ENCODE data around the gene CDK17. TPM values are rescaled to one million over a fixed set of nuclear protein-coding genes. Genes with fewer than 3 reads are reported as not detected.

CDK17 gene
- total RNA-seq, 1 donor from 2014 or later = 42.8 TPM

DNA sequence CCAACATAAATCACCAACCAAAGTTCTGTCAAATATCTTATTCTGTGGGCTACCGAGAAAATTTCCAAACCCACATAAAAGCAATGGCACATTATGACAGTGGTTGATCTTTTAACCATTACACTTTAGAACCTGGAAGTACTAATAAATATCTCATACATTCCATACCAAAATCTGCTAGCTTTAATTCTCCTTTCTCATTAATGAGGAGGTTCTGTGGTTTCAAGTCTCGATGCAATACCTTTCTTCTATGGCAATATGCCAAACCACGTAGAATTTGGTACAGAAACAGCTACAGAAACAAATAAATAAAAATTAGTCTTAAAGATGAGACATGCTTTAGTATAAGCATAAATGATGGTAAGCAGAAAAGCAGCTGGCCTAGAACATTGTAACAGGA is 105.4 kb downstream of the CDK17 start:
- H3K27ac ChIP-seq (ENCODE audit: low read depth, low read length) = no peak overlapping the region
- no peak overlapping the region for H3K9ac ChIP-seq (ENCODE audit: low read depth in 1 of 3, low read length in 3 of 3)
- H3K4me3 ChIP-seq (ENCODE audit: low read length in 3 of 3) = no peak overlapping the region
- no peaks in the 10 kb centered on the region for H3K9me3 ChIP-seq (ENCODE audit: control insufficient read depth in 3 of 3, low read length in 3 of 3)
- no peaks in the 10 kb centered on the region for H3K4me1 ChIP-seq (ENCODE audit: control insufficient read depth in 3 of 3, insufficient read depth in 3 of 3, low read length in 3 of 3)
- no peaks in the 10 kb centered on the region for H3K27me3 ChIP-seq (ENCODE audit: control insufficient read depth in 3 of 3, insufficient read depth in 3 of 3, low read length in 3 of 3)
- peaks cover 0 to 12% (median 8%) of the 10 kb centered on the region in 3 donors for H3K36me3 ChIP-seq (ENCODE audit: control insufficient read depth in 3 of 3, insufficient read depth in 3 of 3, low read length in 3 of 3)

DNA sequence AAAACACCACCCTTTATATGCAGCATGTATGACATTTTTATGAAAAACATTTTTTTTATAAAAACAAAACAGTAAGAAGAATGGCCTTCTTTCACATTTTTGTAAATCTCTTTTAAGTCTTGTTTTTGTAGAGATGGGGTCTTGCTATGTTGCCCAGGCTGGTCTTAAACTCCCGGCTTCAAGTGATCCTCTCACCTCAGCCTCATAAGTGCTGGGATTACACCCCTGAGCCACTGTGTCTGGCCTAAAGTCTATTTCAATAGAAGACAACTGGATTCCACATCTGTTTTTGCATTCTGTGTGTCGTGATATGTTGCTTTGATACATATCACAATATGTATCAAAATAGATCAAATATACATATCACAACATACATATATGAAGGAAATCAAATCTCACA is 107.1 kb downstream of the CDK17 start:
- Histone ChIP-seq H3K27ac (ENCODE audit: low read depth, low read length) (no peak overlapping the region), H3K9me3 (ENCODE audit: control insufficient read depth in 3 of 3, low read length in 3 of 3) (no peaks in the 10 kb centered on the region), H3K4me1 (ENCODE audit: control insufficient read depth in 3 of 3, insufficient read depth in 3 of 3, low read length in 3 of 3) (no peaks in the 10 kb centered on the region), H3K4me3 (ENCODE audit: low read length in 3 of 3) (no peak overlapping the region), H3K27me3 (ENCODE audit: control insufficient read depth in 3 of 3, insufficient read depth in 3 of 3, low read length in 3 of 3) (no peaks in the 10 kb centered on the region), H3K36me3 (ENCODE audit: control insufficient read depth in 3 of 3, insufficient read depth in 3 of 3, low read length in 3 of 3) (peaks cover 0 to 24% (median 17%) of the 10 kb centered on the region in 3 donors), H3K9ac (ENCODE audit: low read depth in 1 of 3, low read length in 3 of 3) (no peak overlapping the region)

DNA sequence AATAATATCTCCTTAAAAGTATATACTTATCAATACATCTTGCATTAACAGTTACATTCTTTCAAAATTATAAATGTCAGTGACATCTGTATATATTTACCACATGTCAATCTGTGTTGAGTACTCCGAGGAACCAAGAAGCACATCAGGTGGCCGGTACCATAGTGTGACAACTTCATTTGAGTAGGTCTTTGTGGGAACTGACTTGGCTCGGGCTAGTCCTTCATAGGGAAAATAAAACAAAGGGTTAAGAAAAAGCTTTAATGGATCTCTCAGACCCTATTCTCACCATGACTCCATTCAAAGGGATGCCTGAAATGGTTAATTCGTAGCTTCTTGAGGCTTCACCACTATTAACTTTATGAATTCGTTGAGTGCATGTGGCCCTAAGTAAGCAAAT is 111.2 kb downstream of the CDK17 start:
- no peaks in the 10 kb centered on the region for H3K9me3 ChIP-seq (ENCODE audit: control insufficient read depth in 3 of 3, low read length in 3 of 3)
- H3K4me1 ChIP-seq (ENCODE audit: control insufficient read depth in 3 of 3, insufficient read depth in 3 of 3, low read length in 3 of 3) = no peaks in the 10 kb centered on the region
- H3K4me3 ChIP-seq (ENCODE audit: low read length in 3 of 3) = no peak overlapping the region
- H3K27me3 ChIP-seq (ENCODE audit: control insufficient read depth in 3 of 3, insufficient read depth in 3 of 3, low read length in 3 of 3) = no peaks in the 10 kb centered on the region
- peaks cover 3 to 31% (median 27%) of the 10 kb centered on the region in 3 donors for H3K36me3 ChIP-seq (ENCODE audit: control insufficient read depth in 3 of 3, insufficient read depth in 3 of 3, low read length in 3 of 3)
- H3K27ac ChIP-seq (ENCODE audit: low read depth, low read length) = no peak overlapping the region
- no peak overlapping the region for H3K9ac ChIP-seq (ENCODE audit: low read depth in 1 of 3, low read length in 3 of 3)

DNA sequence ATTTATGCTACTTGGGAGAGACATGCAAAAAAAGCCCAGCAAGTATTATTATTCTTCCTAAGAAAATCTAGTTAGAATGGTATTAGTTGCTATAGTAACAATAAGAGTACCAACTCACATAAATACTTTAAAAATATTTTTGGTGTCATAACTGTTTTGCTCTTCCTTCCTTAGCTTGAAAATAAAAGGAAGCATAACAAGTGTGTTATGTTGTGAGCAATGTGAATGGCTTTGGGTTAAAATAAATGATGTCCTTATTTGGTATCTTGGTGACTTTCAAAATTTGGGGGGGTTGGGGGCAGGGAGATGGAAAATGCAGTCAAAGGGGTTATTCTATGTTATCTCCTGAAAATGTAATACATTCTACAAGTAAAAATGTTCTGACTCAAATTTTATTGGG is 115.1 kb downstream of the CDK17 start:
- H3K36me3 ChIP-seq (ENCODE audit: control insufficient read depth in 3 of 3, insufficient read depth in 3 of 3, low read length in 3 of 3) = peaks cover 11 to 49% (median 37%) of the 10 kb centered on the region in 3 donors
- no peak overlapping the region for H3K4me3 ChIP-seq (ENCODE audit: low read length in 3 of 3)
- H3K27ac ChIP-seq (ENCODE audit: low read depth, low read length) = no peak overlapping the region
- H3K9me3 ChIP-seq (ENCODE audit: control insufficient read depth in 3 of 3, low read length in 3 of 3) = no peaks in the 10 kb centered on the region
- no peak overlapping the region for H3K9ac ChIP-seq (ENCODE audit: low read depth in 1 of 3, low read length in 3 of 3)
- H3K4me1 ChIP-seq (ENCODE audit: control insufficient read depth in 3 of 3, insufficient read depth in 3 of 3, low read length in 3 of 3) = no peaks in the 10 kb centered on the region
- no peaks in the 10 kb centered on the region for H3K27me3 ChIP-seq (ENCODE audit: control insufficient read depth in 3 of 3, insufficient read depth in 3 of 3, low read length in 3 of 3)

DNA sequence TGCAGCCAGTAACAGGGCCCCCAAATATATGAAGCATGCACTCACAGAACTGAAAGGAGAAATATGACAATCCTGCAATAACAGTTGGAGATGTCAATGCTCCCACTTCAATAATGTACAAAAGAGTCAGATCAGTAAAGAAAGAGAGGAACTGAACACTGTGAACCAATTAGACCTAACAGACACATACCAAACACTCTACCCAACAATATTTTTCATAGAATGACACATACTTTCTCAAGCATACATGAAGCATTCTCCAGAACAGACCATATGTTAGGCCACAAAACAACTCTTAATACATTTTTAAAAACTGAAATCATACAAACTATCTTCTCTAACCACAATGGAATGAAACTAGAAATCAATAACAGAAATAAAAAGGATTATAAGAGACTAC is 125.9 kb downstream of the CDK17 start:
- Histone ChIP-seq H3K27me3 (ENCODE audit: control insufficient read depth in 3 of 3, insufficient read depth in 3 of 3, low read length in 3 of 3) (no peaks in the 10 kb centered on the region), H3K4me3 (ENCODE audit: low read length in 3 of 3) (no peak overlapping the region), H3K36me3 (ENCODE audit: control insufficient read depth in 3 of 3, insufficient read depth in 3 of 3, low read length in 3 of 3) (peaks cover 0 to 26% (median 22%) of the 10 kb centered on the region in 3 donors), H3K9ac (ENCODE audit: low read depth in 1 of 3, low read length in 3 of 3) (no peak overlapping the region), H3K27ac (ENCODE audit: low read depth, low read length) (no peak overlapping the region), H3K4me1 (ENCODE audit: control insufficient read depth in 3 of 3, insufficient read depth in 3 of 3, low read length in 3 of 3) (peaks cover 0 to 2% (median 0%) of the 10 kb centered on the region in 3 donors), H3K9me3 (ENCODE audit: control insufficient read depth in 3 of 3, low read length in 3 of 3) (no peaks in the 10 kb centered on the region)

DNA sequence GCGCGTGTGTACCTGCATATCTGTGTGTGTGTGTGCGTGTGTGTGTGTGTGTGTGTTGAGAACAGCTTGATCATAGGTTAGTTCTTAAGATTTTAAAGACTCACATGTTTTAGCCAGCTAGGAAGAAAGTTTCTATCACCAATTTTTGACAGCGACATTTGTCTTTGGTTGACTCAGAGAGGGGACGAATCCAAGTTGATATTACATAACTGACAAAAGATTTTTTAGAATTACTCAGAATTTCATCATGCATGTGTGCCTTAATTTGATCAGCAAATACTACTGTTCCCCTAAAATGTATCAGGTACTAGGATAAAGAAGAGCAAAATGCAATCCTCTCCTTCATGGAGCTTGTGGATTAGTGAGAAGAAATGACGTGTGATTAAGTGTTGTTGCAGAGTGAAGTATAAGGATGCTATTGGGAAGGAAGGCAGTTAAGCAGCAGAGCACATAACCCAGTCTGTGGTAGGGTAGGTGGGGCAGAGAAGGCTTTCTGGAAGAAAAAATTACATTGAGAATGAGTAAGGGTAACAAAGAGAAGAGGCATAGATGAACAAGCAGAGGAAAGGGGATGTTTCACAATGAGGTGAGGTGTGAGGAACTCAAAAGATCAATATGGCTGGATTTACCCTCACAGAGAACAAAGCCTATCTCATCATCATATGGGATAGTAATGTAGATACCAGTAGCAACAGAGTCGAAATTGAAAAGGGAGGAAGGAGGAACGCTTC is 128.6 kb downstream of the CDK17 start:
- no peaks in the 10 kb centered on the region for H3K27me3 ChIP-seq (ENCODE audit: control insufficient read depth in 3 of 3, insufficient read depth in 3 of 3, low read length in 3 of 3)
- H3K9ac ChIP-seq (ENCODE audit: low read depth in 1 of 3, low read length in 3 of 3) = no peak overlapping the region
- H3K4me1 ChIP-seq (ENCODE audit: control insufficient read depth in 3 of 3, insufficient read depth in 3 of 3, low read length in 3 of 3) = peaks cover 0 to 2% (median 0%) of the 10 kb centered on the region in 3 donors
- peaks cover 0 to 21% (median 12%) of the 10 kb centered on the region in 3 donors for H3K36me3 ChIP-seq (ENCODE audit: control insufficient read depth in 3 of 3, insufficient read depth in 3 of 3, low read length in 3 of 3)
- no peaks in the 10 kb centered on the region for H3K9me3 ChIP-seq (ENCODE audit: control insufficient read depth in 3 of 3, low read length in 3 of 3)
- no peak overlapping the region for H3K4me3 ChIP-seq (ENCODE audit: low read length in 3 of 3)
- no peak overlapping the region for H3K27ac ChIP-seq (ENCODE audit: low read depth, low read length)

DNA sequence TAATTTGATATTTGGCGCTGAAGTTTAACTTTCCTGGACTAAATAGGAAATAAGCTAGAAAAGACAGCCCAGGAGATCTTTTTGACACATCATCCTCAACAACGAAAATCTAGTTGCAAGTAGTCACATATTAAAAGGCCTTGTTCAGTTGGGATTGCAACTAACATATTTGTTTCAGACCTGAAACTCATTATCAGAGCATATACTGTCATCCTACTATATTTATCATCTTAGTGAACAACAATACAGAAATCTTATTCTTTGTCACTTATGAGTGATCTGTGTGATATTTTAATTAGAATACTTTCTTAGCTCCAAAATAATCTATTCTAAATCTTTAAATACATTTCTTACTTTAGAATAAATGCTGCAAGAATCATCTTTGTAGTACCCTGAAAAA is 134.0 kb downstream of the CDK17 start:
- H3K4me3 ChIP-seq (ENCODE audit: low read length in 3 of 3) = no peak overlapping the region

DNA sequence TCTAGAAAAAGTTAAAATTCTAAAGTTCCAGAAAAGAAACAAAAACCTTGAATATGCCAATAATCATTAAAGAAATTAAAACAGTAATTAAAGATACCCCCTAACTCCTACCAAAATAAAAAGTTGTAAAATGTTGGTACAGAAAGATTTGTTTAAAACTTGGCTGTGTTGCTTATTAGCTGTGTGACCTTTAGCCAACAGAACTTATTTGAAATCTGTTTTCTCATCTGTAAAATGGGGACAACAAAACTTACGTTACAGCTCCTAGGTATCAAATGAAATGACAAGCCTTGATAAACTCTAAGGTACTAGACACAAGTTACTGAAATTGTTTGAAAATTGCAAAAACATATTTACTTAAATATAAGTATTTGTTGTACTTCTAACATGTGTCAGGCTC is 134.4 kb downstream of the CDK17 start:
- Histone ChIP-seq H3K4me1 (ENCODE audit: control insufficient read depth in 3 of 3, insufficient read depth in 3 of 3, low read length in 3 of 3) (no peaks in the 10 kb centered on the region), H3K9ac (ENCODE audit: low read depth in 1 of 3, low read length in 3 of 3) (no peak overlapping the region), H3K4me3 (ENCODE audit: low read length in 3 of 3) (no peak overlapping the region), H3K9me3 (ENCODE audit: control insufficient read depth in 3 of 3, low read length in 3 of 3) (no peaks in the 10 kb centered on the region), H3K27ac (ENCODE audit: low read depth, low read length) (no peak overlapping the region), H3K36me3 (ENCODE audit: control insufficient read depth in 3 of 3, insufficient read depth in 3 of 3, low read length in 3 of 3) (peaks cover 0 to 6% (median under 1%) of the 10 kb centered on the region in 3 donors), H3K27me3 (ENCODE audit: control insufficient read depth in 3 of 3, insufficient read depth in 3 of 3, low read length in 3 of 3) (no peaks in the 10 kb centered on the region)

More for the DNA sequence above, 134.0 kb downstream of the CDK17 start:
- Histone ChIP-seq H3K9ac (ENCODE audit: low read depth in 1 of 3, low read length in 3 of 3) (no peak overlapping the region), H3K9me3 (ENCODE audit: control insufficient read depth in 3 of 3, low read length in 3 of 3) (no peaks in the 10 kb centered on the region), H3K27me3 (ENCODE audit: control insufficient read depth in 3 of 3, insufficient read depth in 3 of 3, low read length in 3 of 3) (no peaks in the 10 kb centered on the region), H3K36me3 (ENCODE audit: control insufficient read depth in 3 of 3, insufficient read depth in 3 of 3, low read length in 3 of 3) (peaks cover 0 to 10% (median 4%) of the 10 kb centered on the region in 3 donors), H3K27ac (ENCODE audit: low read depth, low read length) (no peak overlapping the region), H3K4me1 (ENCODE audit: control insufficient read depth in 3 of 3, insufficient read depth in 3 of 3, low read length in 3 of 3) (no peaks in the 10 kb centered on the region)

DNA sequence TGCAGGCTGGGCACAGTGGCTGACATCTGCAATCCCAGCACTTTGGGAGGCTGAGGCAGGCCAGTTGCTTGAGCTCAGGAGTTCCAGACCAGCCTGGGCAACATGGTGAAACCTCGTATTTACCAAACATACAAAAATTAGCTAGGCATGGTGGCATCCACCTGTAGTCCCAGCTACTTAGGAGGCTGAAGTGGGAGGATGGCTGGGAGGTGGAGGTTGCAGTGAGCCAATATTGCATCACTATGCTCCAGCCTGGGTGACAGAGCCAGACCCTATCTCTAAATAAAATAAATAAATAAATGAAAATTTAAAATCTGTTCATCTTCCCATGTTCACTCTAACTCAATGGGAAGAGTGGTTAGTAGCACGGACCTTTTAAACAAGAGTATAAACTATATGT is 134.8 kb downstream of the CDK17 start:
- peaks cover 0 to 6% (median 0%) of the 10 kb centered on the region in 3 donors for H3K36me3 ChIP-seq (ENCODE audit: control insufficient read depth in 3 of 3, insufficient read depth in 3 of 3, low read length in 3 of 3)
- H3K9me3 ChIP-seq (ENCODE audit: control insufficient read depth in 3 of 3, low read length in 3 of 3) = no peaks in the 10 kb centered on the region
- no peak overlapping the region for H3K4me3 ChIP-seq (ENCODE audit: low read length in 3 of 3)
- no peaks in the 10 kb centered on the region for H3K4me1 ChIP-seq (ENCODE audit: control insufficient read depth in 3 of 3, insufficient read depth in 3 of 3, low read length in 3 of 3)
- no peak overlapping the region for H3K27ac ChIP-seq (ENCODE audit: low read depth, low read length)
- no peak overlapping the region for H3K9ac ChIP-seq (ENCODE audit: low read depth in 1 of 3, low read length in 3 of 3)
- no peaks in the 10 kb centered on the region for H3K27me3 ChIP-seq (ENCODE audit: control insufficient read depth in 3 of 3, insufficient read depth in 3 of 3, low read length in 3 of 3)

DNA sequence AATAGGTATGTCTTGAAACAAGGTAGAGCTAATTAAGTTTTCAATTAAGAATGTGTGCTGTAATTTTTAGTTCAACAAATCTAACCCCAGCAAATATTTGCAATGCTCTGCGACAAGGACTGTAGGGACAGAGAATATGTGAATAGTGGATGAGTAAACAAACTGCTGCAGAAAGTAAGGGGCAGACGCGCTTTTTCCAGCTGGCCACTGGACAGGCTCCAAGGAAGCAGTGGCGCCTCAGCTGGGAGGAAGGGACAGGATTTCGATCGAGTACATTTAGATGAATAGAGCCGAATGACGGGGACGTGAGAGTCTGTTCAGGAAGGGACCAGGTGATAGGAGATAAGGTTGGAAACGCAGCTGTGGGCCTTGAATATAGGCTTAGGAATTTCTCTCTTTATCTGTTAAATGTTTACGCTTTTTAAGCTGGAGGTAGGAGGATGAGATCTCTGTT is 136.8 kb downstream of the CDK17 start:
- H3K27ac ChIP-seq (ENCODE audit: low read depth, low read length) = no peak overlapping the region
- H3K27me3 ChIP-seq (ENCODE audit: control insufficient read depth in 3 of 3, insufficient read depth in 3 of 3, low read length in 3 of 3) = no peaks in the 10 kb centered on the region
- H3K9ac ChIP-seq (ENCODE audit: low read depth in 1 of 3, low read length in 3 of 3) = no peak overlapping the region
- H3K4me1 ChIP-seq (ENCODE audit: control insufficient read depth in 3 of 3, insufficient read depth in 3 of 3, low read length in 3 of 3) = peaks cover 0 to under 1% (median 0%) of the 10 kb centered on the region in 3 donors
- no peak overlapping the region for H3K4me3 ChIP-seq (ENCODE audit: low read length in 3 of 3)
- H3K9me3 ChIP-seq (ENCODE audit: control insufficient read depth in 3 of 3, low read length in 3 of 3) = no peaks in the 10 kb centered on the region
- H3K36me3 ChIP-seq (ENCODE audit: control insufficient read depth in 3 of 3, insufficient read depth in 3 of 3, low read length in 3 of 3) = peaks cover 0 to 4% (median 3%) of the 10 kb centered on the region in 3 donors

All from skeletal muscle tissue (tissue), 4 donors.